ENCODE results near the gene DNAJC25. TPM values are rescaled to one million over a fixed set of nuclear protein-coding genes. Genes with fewer than 3 reads are reported as not detected.

Gene DNAJC25
- total and polyA plus RNA-seq, 2 experiments from 2014 or later = 8.4 to 8.9 TPM

DNA sequence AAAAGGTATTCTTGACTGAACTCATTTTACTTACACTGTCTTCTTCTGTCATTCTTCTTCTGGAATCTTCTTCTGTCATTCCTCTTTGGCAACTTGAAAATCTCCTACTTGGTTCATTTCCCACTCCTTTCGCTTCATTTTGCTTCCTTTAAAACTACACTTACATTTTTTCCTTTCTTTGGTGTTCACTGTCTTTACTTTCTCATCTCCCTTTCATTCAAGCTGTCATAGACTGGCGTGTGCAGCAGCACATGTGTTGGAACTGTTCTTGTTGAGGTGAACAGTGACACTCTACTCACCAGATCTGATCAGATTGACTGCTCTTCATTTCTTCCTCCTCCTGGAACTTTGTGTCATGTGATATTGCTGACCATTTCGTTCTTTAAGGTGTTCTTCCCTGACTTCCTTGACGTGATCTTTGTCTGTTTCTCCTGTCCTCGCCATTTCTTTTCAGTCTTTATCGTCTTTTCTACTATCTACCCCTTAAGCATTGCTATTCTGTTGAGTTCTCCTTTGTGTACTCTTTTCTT, 6.4 kb downstream of the DNAJC25 start:
- H4K20me1 ChIP-seq (replicated peaks; ENCODE audit: insufficient read depth) = peaks cover 13% of the 10 kb centered on the region; the same call in 1 of the 2 replicates
- H3K27ac Mint-ChIP-seq = no peak overlapping the region
- H3K9me2 ChIP-seq (ENCODE audit: insufficient read depth) = no peaks in the 10 kb centered on the region
- H3K9me3 Mint-ChIP-seq = no peaks in the 10 kb centered on the region; the same call in 2 of the 3 replicates
- H2AFZ ChIP-seq = no peak overlapping the region
- H3K4me3 ChIP-seq = no peak overlapping the region
- H3K4me1 Mint-ChIP-seq = peaks cover 17% of the 10 kb centered on the region
- peaks cover 71% of the 10 kb centered on the region for H3K79me2 ChIP-seq (replicated peaks; ENCODE audit: insufficient read depth)
- H3F3A ChIP-seq (replicated peaks; ENCODE audit: low read depth) = no peaks in the 10 kb centered on the region
- no peak for TF ChIP-seq NANOG (IDR thresholded peaks at IDR 0.05; ENCODE audit: borderline replicate concordance)
- TF ChIP-seq JUNB (IDR thresholded peaks at IDR 0.05; ENCODE audit: unreplicated experiment) = no peak
- TF ChIP-seq ZNF331 (CRISPR knock-in tag; IDR thresholded peaks at IDR 0.05; ENCODE audit: low read depth) = no peak
- TF ChIP-seq STAT1 (IDR thresholded peaks at IDR 0.05; ENCODE audit: unreplicated experiment) = no peak
- TF ChIP-seq POLR2AphosphoS5 (IDR thresholded peaks at IDR 0.05; ENCODE audit: low read depth) = no peak
- TF ChIP-seq, protein P1, sequence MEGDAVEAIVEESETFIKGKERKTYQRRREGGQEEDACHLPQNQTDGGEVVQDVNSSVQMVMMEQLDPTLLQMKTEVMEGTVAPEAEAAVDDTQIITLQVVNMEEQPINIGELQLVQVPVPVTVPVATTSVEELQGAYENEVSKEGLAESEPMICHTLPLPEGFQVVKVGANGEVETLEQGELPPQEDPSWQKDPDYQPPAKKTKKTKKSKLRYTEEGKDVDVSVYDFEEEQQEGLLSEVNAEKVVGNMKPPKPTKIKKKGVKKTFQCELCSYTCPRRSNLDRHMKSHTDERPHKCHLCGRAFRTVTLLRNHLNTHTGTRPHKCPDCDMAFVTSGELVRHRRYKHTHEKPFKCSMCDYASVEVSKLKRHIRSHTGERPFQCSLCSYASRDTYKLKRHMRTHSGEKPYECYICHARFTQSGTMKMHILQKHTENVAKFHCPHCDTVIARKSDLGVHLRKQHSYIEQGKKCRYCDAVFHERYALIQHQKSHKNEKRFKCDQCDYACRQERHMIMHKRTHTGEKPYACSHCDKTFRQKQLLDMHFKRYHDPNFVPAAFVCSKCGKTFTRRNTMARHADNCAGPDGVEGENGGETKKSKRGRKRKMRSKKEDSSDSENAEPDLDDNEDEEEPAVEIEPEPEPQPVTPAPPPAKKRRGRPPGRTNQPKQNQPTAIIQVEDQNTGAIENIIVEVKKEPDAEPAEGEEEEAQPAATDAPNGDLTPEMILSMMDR (conservative IDR thresholded peaks at IDR 0.05; ENCODE audit: low read depth in 2 of 2) = no peak
- no peak for TF ChIP-seq EZH2phosphoT487 (IDR thresholded peaks at IDR 0.05; ENCODE audit: unreplicated experiment)
- TF ChIP-seq CREB1 (CRISPR knock-in tag; IDR thresholded peaks at IDR 0.05; ENCODE audit: low read depth) = no peak
- TF ChIP-seq EZH2 (IDR thresholded peaks at IDR 0.05; ENCODE audit: low read depth, unreplicated experiment) = no peak
- TF ChIP-seq, protein P2, sequence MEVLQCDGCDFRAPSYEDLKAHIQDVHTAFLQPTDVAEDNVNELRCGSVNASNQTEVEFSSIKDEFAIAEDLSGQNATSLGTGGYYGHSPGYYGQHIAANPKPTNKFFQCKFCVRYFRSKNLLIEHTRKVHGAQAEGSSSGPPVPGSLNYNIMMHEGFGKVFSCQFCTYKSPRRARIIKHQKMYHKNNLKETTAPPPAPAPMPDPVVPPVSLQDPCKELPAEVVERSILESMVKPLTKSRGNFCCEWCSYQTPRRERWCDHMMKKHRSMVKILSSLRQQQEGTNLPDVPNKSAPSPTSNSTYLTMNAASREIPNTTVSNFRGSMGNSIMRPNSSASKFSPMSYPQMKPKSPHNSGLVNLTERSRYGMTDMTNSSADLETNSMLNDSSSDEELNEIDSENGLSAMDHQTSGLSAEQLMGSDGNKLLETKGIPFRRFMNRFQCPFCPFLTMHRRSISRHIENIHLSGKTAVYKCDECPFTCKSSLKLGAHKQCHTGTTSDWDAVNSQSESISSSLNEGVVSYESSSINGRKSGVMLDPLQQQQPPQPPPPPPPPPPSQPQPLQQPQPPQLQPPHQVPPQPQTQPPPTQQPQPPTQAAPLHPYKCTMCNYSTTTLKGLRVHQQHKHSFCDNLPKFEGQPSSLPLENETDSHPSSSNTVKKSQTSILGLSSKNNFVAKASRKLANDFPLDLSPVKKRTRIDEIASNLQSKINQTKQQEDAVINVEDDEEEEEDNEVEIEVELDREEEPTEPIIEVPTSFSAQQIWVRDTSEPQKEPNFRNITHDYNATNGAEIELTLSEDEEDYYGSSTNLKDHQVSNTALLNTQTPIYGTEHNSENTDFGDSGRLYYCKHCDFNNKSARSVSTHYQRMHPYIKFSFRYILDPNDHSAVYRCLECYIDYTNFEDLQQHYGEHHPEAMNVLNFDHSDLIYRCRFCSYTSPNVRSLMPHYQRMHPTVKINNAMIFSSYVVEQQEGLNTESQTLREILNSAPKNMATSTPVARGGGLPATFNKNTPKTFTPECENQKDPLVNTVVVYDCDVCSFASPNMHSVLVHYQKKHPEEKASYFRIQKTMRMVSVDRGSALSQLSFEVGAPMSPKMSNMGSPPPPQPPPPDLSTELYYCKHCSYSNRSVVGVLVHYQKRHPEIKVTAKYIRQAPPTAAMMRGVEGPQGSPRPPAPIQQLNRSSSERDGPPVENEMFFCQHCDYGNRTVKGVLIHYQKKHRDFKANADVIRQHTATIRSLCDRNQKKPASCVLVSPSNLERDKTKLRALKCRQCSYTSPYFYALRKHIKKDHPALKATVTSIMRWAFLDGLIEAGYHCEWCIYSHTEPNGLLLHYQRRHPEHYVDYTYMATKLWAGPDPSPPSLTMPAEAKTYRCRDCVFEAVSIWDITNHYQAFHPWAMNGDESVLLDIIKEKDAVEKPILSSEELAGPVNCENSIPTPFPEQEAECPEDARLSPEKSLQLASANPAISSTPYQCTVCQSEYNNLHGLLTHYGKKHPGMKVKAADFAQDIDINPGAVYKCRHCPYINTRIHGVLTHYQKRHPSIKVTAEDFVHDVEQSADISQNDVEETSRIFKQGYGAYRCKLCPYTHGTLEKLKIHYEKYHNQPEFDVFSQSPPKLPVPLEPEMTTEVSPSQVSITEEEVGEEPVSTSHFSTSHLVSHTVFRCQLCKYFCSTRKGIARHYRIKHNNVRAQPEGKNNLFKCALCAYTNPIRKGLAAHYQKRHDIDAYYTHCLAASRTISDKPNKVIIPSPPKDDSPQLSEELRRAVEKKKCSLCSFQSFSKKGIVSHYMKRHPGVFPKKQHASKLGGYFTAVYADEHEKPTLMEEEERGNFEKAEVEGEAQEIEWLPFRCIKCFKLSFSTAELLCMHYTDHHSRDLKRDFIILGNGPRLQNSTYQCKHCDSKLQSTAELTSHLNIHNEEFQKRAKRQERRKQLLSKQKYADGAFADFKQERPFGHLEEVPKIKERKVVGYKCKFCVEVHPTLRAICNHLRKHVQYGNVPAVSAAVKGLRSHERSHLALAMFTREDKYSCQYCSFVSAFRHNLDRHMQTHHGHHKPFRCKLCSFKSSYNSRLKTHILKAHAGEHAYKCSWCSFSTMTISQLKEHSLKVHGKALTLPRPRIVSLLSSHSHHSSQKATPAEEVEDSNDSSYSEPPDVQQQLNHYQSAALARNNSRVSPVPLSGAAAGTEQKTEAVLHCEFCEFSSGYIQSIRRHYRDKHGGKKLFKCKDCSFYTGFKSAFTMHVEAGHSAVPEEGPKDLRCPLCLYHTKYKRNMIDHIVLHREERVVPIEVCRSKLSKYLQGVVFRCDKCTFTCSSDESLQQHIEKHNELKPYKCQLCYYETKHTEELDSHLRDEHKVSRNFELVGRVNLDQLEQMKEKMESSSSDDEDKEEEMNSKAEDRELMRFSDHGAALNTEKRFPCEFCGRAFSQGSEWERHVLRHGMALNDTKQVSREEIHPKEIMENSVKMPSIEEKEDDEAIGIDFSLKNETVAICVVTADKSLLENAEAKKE (CRISPR knock-in tag; IDR thresholded peaks at IDR 0.05) = no peak
- TF ChIP-seq, protein P3, sequence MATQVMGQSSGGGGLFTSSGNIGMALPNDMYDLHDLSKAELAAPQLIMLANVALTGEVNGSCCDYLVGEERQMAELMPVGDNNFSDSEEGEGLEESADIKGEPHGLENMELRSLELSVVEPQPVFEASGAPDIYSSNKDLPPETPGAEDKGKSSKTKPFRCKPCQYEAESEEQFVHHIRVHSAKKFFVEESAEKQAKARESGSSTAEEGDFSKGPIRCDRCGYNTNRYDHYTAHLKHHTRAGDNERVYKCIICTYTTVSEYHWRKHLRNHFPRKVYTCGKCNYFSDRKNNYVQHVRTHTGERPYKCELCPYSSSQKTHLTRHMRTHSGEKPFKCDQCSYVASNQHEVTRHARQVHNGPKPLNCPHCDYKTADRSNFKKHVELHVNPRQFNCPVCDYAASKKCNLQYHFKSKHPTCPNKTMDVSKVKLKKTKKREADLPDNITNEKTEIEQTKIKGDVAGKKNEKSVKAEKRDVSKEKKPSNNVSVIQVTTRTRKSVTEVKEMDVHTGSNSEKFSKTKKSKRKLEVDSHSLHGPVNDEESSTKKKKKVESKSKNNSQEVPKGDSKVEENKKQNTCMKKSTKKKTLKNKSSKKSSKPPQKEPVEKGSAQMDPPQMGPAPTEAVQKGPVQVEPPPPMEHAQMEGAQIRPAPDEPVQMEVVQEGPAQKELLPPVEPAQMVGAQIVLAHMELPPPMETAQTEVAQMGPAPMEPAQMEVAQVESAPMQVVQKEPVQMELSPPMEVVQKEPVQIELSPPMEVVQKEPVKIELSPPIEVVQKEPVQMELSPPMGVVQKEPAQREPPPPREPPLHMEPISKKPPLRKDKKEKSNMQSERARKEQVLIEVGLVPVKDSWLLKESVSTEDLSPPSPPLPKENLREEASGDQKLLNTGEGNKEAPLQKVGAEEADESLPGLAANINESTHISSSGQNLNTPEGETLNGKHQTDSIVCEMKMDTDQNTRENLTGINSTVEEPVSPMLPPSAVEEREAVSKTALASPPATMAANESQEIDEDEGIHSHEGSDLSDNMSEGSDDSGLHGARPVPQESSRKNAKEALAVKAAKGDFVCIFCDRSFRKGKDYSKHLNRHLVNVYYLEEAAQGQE (IDR thresholded peaks at IDR 0.05; ENCODE audit: unreplicated experiment) = no peak
- TF ChIP-seq ZNF114 (CRISPR knock-in tag; IDR thresholded peaks at IDR 0.05) = no peak
- TF ChIP-seq, protein P4, sequence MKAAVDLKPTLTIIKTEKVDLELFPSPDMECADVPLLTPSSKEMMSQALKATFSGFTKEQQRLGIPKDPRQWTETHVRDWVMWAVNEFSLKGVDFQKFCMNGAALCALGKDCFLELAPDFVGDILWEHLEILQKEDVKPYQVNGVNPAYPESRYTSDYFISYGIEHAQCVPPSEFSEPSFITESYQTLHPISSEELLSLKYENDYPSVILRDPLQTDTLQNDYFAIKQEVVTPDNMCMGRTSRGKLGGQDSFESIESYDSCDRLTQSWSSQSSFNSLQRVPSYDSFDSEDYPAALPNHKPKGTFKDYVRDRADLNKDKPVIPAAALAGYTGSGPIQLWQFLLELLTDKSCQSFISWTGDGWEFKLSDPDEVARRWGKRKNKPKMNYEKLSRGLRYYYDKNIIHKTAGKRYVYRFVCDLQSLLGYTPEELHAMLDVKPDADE (IDR thresholded peaks at IDR 0.05) = no peak
- no peaks in the 10 kb centered on the region; the same call in 2 of the 3 replicates for H3K36me3 Mint-ChIP-seq (ENCODE audit: low read depth)
- 0 out of 2 replicates have a peak, but pooled peaks cover 3% of the 10 kb centered on the region for H3K36me3 ChIP-seq (ENCODE audit: insufficient read depth)
- H3K27me3 Mint-ChIP-seq (ENCODE audit: insufficient read depth, low read depth, poor library complexity) = no peaks in the 10 kb centered on the region
- ATAC-seq (no peak), DNase-seq (ENCODE audit: low spot score) (no peak)
- H3K27me3 ChIP-seq (ENCODE audit: insufficient read depth) = no peaks in the 10 kb centered on the region
- H3K4me3 Mint-ChIP-seq = no peak overlapping the region
- no peak overlapping the region for H3K4me2 ChIP-seq
- no peak overlapping the region for H3K27ac ChIP-seq (ENCODE audit: low read depth)
- peaks cover 3% of the 10 kb centered on the region; the same call in 1 of the 2 replicates for H3K4me1 ChIP-seq (ENCODE audit: insufficient read depth)

All from GM23338 (cell line).